Amniotic stem cell (primary cell): Measurements from ENCODE around the gene NCS1.
"Not testable (repeated sequence)": the region's sequence is repeated elsewhere in the genome, so short reads cannot be mapped to it uniquely, and the experiment has no call there.

ENCODE experiments used
- DNase-seq: peaks from one replicate; lab custom pipeline; 2025; lab: John Stamatoyannopoulos, UW

The NCS1 gene

DNA sequence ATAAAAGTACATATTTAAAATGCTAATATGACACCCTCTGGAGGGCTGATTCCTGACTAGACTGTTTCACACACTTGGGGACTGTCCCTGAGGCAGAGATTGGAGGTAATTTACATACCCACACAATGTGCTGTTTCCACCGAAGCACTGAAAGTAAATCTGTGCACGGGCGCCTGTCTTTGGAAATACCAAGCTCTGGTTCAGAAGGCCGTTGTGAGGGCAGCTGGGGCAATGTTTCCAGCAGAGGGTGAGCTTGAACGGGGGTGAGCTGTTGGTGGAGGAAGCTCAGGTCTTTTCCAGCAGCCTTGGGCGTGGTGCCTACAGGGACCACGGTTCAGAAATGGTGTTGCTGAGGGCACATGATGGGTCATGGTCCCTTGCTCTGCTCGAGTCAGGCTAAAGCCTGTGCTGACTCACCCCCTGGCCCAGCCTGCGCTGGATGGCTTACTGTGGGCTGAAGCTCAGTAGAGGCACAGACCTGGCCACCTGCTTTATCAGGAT is 67.6 kb downstream of the NCS1 start:
- no peak for DNase-seq

GRCh38 chr9:130240410-130241197 is 68.4 kb downstream of the NCS1 start:
- peak; percentile 24 for DNase-seq

GRCh38 chr9:130241198-130241535 is 69.0 kb downstream of the NCS1 start:
- no peak for DNase-seq

DNA sequence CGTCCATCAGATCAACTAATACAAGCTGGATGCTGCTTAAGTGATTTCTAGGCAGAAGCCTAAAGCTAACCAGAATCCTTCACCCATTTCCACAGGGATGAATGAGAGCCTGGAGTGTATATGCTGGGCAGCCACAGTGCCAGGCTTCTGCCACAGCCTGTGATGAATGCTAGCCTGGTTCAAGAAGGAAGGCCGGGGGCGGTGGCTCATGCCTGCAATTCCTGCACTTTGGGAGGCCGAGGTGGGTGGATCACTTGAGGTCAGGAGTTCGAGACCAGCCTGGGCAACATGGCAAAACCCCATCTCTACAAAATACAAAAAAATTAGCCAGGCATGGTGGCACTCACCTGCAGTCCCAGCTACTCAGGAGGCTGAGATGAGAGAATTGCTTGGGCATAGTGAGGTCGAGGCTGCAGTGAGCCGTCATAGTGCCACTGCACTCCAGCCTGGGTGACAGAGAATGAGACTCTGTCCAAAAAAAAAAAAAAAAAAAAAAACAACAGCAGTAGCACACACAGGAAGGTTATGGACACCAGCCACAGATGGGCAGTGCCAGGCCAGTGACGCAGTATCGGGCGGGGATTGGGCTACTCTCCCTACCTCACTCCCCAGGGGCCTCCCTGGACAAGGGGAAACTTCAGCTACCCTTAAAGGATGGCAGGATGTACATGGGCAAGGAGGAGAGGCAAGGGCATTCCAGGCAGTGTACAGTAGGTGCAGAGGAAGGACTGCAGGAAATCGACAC is 70.2 kb downstream of the NCS1 start:
- no peak for DNase-seq

DNA sequence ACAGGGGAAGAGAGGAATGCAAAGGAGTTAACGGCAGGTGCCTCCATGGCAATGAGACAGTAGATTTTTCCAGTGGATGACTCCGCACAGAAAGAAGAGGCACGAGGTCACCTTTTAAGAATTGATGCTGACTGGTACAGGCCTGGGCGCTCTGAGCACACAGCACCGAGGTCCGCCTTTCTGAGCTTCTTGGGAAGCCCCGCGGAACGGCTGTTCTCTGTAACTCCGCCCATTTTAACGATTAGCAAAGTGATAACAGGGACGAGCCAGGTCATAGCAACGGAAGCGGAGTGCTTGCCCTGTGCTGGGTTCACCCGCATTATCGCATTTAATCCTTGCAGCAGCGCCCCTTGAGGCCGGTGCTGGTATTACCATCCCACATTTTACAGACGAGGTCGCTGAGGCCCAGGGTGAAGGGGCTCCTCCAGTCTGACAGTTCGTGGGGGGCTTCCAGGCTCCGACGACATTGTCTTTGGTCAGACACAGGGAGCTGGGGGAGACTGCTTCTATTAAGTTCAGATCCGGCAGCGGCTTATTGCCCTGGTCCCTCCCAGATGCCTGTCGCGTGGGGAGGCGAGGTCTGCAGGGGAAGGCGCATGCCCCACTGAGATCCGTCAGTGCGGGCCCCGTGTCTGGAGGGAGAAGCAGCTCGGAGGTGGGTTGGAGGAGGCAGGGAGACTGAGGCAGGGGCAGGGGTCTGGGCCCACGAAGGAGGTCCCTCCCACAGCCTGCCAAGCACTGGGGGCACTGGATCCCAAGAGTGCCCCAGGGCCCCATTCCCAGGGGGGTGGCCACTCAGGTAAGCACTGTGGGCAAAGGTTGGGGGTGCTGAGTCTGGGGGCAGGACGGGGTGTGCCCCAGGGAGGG is 71.0 kb downstream of the NCS1 start:
- DNase-seq: no peak

DNA sequence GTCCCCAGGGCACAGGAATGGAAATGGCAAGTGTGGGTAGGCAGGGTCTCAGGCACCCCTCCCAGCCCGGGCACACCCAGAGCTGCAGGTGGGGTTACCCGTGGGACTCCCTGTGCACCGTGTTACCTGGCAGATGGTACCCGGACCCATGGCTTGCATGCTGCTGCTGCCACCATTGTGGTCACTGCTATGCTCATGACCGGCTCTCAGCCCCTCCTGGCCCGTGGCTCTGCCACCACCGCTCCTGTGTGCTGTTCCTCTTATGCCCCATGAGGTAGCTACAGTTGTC is 71.6 kb downstream of the NCS1 start:
- no peak for DNase-seq

GRCh38 chr9:130244548-130245165 is 72.5 kb downstream of the NCS1 start:
- no peak for DNase-seq

- DNase-seq: no peak
Observed at GRCh38 chr9:130245474-130245873, 73.3 kb downstream of the NCS1 start.

DNA sequence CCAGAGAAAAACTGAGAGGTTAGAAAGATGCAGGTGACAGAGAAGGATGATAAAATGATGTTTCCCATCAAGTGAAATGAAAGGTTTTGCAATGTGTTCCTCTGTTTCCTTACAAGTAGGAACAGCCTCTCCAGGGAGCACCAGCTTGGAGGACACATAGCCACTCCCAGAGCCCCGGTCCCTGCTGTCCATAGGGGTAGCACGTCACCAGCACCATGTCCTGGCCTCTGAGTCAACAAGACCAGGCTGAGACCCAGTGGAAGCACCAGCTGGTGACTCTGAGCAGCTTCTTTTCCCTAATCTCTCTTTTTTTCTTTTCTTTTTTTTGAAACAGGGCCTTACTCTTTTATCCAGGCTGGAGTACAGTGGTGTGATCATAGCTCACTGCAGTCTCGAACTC is 73.9 kb downstream of the NCS1 start:
- no peak for DNase-seq

DNA sequence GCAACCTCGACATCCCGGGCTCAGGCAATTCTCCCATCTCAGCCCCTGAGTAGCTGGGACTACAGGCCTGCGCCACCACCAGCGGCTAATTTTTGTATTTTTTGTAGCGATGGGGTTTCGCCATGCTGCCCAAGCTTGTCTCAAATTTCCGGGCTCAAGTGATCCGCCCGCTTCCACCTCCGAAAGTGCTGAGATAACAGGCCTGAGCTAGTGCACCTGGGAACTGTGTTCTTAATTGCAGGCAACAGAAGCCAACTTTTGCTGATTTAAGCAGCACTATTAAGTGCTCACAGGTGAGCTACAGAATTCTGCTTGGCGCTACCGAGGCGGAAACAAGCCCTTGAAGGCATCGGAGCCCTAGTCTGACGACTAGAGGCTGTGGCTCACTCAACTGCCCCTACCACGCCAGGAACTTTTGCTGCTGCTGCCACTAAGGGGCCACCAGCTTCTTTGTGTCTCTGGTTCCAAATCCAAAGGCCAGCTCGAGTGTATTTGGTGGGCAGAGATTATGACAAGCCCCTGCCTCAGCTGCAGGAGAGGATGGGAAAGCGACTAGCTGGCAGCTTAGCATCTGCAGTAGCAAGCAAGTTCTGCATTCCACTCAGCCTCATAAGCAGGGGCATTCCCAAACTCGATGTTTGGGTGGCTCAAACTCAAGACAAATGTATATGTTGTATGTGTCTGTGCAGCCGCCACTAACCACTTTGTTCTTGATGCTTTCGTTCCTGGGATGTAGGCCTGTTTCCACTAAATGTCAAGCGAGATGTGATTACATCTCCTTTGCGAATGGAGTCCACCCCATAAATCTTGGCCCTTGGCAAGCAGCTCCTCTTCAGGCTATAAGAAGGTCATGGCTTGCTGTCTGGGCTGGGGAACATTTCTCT is 82.8 kb downstream of the NCS1 start:
- no peak for DNase-seq

- no peak for DNase-seq
Observed at GRCh38 chr9:130255631-130256134, 83.5 kb downstream of the NCS1 start.

GRCh38 chr9:130256644-130257043 is 84.4 kb downstream of the NCS1 start:
- DNase-seq: no peak

DNA sequence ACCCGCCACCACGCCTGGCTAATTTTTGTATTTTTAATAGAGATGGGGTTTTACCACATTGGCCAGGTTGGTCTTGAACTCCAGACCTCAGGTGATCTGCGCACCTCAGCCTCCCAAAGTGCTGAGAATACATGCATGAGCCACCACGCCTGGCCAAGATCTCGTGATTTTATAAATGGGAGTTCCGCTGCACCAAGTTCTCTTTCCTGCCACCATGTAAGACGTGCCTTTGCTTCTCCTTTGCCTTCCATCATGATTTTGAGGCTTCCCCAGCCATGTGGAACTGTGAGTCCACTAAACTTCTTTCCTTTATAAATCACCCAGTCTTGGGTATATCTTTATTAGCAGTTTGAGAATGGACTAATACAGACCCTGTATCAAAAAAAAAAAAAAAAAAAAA is 85.9 kb downstream of the NCS1 start:
- not testable (repeated sequence) for DNase-seq

GRCh38 chr9:130259044-130259443 is 86.8 kb downstream of the NCS1 start:
- DNase-seq: no peak

DNA sequence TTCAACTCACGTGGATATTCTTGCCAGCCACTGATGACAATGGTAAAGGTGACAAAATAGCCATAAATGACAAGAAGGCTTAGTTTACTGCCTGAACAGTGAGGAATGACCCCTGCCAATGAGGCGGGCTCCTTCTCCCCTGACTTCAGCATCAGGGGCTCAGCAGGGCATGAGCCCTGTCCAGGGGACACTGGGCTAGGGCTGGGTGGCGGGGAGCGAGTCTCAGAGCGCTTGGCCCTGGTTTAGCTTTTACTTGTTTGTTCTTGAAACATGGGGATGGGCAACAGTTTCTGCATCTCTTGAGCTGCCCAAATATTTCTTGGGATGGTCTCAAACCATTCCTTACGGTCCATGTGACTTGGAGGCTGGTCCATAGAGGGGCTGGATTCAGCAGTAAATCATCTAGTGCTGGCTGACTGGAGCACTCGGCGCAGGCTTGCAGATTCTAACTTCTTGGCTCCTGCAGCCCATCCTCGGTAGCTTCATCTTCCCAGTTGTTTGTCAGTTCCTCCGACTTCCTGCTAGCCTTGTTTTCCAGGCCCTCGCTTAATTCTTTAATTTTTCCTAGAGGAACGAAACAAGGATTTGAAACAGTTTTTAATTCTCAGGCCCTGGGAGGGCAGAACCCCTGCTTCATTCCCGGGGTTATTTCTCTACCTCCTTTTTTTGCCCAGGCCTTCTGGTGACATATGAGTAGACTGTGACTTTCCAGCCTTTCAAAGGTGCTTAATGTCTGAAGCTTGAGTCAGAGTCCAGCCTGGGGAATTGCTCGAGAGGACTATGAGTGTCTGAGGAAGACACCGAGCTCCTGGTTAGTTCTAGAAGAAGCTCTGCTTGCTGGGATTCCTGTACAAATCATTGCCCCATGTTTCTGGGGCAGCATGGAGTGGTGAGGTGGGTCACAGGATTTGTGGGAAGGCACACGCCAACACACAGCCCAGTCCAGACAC is 88.9 kb downstream of the NCS1 start:
- no peak for DNase-seq

- DNase-seq: no peak
Observed at GRCh38 chr9:130262061-130262745, 90.0 kb downstream of the NCS1 start.

GRCh38 chr9:130262771-130263170 is 90.6 kb downstream of the NCS1 start:
- DNase-seq: no peak

DNA sequence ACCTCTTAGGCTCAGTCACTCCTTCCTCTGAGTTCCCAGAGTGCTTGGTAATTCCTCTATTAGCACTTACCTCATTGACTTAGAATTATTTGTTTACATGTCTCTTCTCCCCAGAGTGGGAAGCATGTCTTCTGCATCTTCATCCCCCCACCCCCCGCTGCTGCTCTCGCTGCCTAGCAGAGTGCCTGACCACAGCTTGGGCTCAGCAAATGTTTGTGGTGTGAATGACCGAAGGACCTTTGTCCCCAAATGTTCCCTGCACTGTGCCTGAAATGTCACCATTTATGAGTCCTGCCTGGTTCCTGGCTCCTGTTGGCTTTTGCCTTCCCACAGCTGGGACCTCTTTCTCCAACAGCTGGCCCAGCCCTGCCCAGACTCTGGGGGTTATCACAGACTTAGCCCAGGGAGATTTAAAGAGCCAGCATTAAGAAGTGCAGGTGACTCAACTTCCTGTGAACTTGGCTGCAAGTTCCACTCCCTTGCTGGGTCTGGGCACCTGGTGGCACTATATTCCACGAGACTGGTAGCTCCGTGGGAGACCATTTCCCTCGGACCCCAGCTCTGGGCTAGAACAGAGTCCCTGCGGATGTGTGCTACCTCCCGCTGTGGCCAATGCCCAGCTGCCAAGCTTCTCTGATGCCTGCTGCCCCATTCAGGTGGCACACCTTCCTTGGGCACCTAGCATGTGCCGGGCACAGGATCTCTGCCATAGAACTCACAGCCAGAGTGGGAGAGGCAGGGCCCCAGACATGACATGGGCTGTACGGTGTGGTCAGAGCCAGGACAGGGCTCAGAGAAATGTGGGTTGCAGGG is 91.6 kb downstream of the NCS1 start:
- DNase-seq: no peak
